Smooth muscle cell (in vitro differentiated cells): ENCODE data around the gene FOXP1. TPM values are rescaled to one million over a fixed set of nuclear protein-coding genes. Genes with fewer than 3 reads are reported as not detected.

Experiments used
- DNase-seq: peaks from one replicate; lab custom pipeline; 2025; ENCODE audit not compliant: unreplicated experiment; lab: John Stamatoyannopoulos, UW
- H2AFZ ChIP-seq: fragments of 200-600 bp; sonication (generic); 2 replicates; pipeline ENCODE4 v1.6.0; 2016; ENCODE audit warnings: antibody characterized with exemption, low read depth, mild to moderate bottlenecking
- H3F3A ChIP-seq: fragments of 200-600 bp; sonication (generic); 2 replicates; pipeline ENCODE4 v1.6.0; 2017; ENCODE audit warnings: antibody characterized with exemption, low read depth
- H3K27ac ChIP-seq: fragments of 200-600 bp; sonication (generic); 2 replicates; pipeline ENCODE4 v1.5.1; 2016; ENCODE audit warnings: low read depth, mild to moderate bottlenecking
- H3K27me3 ChIP-seq: fragments of 200-600 bp; sonication (generic); 2 replicates; pipeline ENCODE4 v1.6.1; 2016; ENCODE audit warnings: low read depth, mild to moderate bottlenecking
- H3K36me3 ChIP-seq: fragments of 200-600 bp; sonication (generic); 2 replicates; pipeline ENCODE4 v1.5.1; 2016; ENCODE audit warnings: low read depth
- H3K4me1 ChIP-seq: fragments of 200-600 bp; sonication (generic); 2 replicates; pipeline ENCODE4 v1.5.1; 2016; ENCODE audit warnings: low read depth
- H3K4me2 ChIP-seq: fragments of 200-600 bp; sonication (generic); 2 replicates; pipeline ENCODE4 v1.6.0; 2016; ENCODE audit warnings: mild to moderate bottlenecking
- H3K4me3 ChIP-seq: fragments of 200-600 bp; sonication (generic); 2 replicates; pipeline ENCODE4 v1.5.1; 2016; ENCODE audit warnings: mild to moderate bottlenecking
- H3K79me2 ChIP-seq: fragments of 200-600 bp; sonication (generic); 2 replicates; pipeline ENCODE4 v1.6.0; 2016; ENCODE audit warnings: low read depth, mild to moderate bottlenecking
- H3K9ac ChIP-seq: fragments of 200-600 bp; sonication (generic); 2 replicates; pipeline ENCODE4 v1.6.0; 2016; ENCODE audit warnings: low read depth
- H3K9me3 ChIP-seq: fragments of 200-600 bp; sonication (generic); replicated peaks from 2 replicates; pipeline ENCODE4 v1.5.1; 2016; ENCODE audit warnings: low read depth
- H4K20me1 ChIP-seq: fragments of 200-600 bp; sonication (generic); 2 replicates; pipeline ENCODE4 v1.6.0; 2016; ENCODE audit warnings: low read depth
- WGBS: methylation state at CpG from one replicate; pipeline ENCODE4 v1.1.7; 2016; ENCODE audit warnings: low lambda C conversion rate; 5-methylcytosine and 5-hydroxymethylcytosine counted together
- polyA plus RNA-seq: library from polyadenylated mRNA; unstranded; fragments of >200 nt; fragmentation: Nextera tagmentation; extraction: Ambion mirVana; gene quantifications from 2 replicates; pipeline ENCODE4 v1.2.1, GENCODE V29; 2016
- total RNA-seq: library from RNA; depleted of rRNA; stranded (reverse); fragments of >200 nt; gene quantifications from 2 replicates; pipeline ENCODE4 v1.2.3, GENCODE V29; 2014
- TF ChIP-seq, protein P1 (sequence below): fragments of 200-600 bp; sonication (generic); IDR thresholded peaks from 2 replicates; pipeline ENCODE4 v1.5.1; 2017; ENCODE audit warnings: borderline replicate concordance, mild to moderate bottlenecking, antibody characterized with exemption; ENCODE audit not compliant: insufficient read depth, poor library complexity, severe bottlenecking

FOXP1 gene
- total and polyA plus RNA-seq, 2 experiments from 2014 or later = 40.9 to 68.0 TPM

GRCh38 chr3:71149959-71150954 lies 433.3 kb downstream of the FOXP1 start:
- no peaks in the 10 kb centered on the region for H3F3A ChIP-seq
- DNase-seq = no peak

DNA sequence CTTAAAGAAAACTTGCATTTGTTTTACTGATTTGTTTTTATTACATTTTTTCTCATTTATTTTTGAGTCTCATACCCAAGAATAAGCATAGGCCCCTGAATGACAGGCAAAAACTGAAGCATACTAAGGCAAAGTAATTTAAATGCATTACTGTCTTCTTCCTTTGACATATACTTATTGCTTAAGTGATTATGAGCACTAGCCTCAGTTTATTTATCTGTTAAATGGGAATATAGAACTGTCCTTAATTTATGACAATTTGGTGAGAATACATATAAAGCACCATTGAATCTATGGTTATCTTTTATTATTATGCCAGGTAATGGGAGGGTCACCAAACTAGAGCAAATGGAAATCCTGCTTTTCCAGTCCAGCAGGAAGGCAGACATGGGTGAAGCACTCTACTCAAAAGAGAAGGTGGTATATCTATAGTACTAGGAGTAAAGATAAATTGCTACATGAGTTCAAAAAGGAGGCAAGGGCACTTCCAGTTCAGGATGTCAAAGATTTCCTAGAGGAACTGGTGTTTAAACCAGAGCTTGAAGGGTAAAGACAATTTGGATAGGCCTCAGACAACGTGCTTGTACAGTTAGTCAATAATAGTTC lies 435.0 kb downstream of the FOXP1 start:
- H3K4me1 ChIP-seq = no peaks in the 10 kb centered on the region
- H3K9me3 ChIP-seq = no peaks in the 10 kb centered on the region
- no peak overlapping the region for H3K4me2 ChIP-seq
- H3K27me3 ChIP-seq = no peaks in the 10 kb centered on the region
- peaks cover 3% of the 10 kb centered on the region for H4K20me1 ChIP-seq
- no peaks in the 10 kb centered on the region for H3K36me3 ChIP-seq
- no peak overlapping the region for H3K4me3 ChIP-seq
- H2AFZ ChIP-seq = no peak overlapping the region
- WGBS = 85% methylated on average over 1 of the region's 1 CpG
- DNase-seq = no peak
- H3K9ac ChIP-seq = no peak overlapping the region
- TF ChIP-seq, protein P1, sequence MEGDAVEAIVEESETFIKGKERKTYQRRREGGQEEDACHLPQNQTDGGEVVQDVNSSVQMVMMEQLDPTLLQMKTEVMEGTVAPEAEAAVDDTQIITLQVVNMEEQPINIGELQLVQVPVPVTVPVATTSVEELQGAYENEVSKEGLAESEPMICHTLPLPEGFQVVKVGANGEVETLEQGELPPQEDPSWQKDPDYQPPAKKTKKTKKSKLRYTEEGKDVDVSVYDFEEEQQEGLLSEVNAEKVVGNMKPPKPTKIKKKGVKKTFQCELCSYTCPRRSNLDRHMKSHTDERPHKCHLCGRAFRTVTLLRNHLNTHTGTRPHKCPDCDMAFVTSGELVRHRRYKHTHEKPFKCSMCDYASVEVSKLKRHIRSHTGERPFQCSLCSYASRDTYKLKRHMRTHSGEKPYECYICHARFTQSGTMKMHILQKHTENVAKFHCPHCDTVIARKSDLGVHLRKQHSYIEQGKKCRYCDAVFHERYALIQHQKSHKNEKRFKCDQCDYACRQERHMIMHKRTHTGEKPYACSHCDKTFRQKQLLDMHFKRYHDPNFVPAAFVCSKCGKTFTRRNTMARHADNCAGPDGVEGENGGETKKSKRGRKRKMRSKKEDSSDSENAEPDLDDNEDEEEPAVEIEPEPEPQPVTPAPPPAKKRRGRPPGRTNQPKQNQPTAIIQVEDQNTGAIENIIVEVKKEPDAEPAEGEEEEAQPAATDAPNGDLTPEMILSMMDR = no peak
- H3K27ac ChIP-seq = no peak overlapping the region
- no peaks in the 10 kb centered on the region for H3K79me2 ChIP-seq
- H3F3A ChIP-seq = no peaks in the 10 kb centered on the region

More at GRCh38 chr3:71149959-71150954, 433.3 kb downstream of the FOXP1 start:
- Histone ChIP-seq H3K27ac (no peak overlapping the region), H3K4me3 (no peak overlapping the region), H3K4me1 (no peaks in the 10 kb centered on the region), H3K36me3 (no peaks in the 10 kb centered on the region), H3K4me2 (peak overlapping the region; percentile 3), H4K20me1 (peaks cover 3% of the 10 kb centered on the region), H2AFZ (no peak overlapping the region), H3K27me3 (no peaks in the 10 kb centered on the region), H3K79me2 (no peaks in the 10 kb centered on the region), H3K9ac (no peak overlapping the region), H3K9me3 (no peaks in the 10 kb centered on the region)
- TF ChIP-seq, protein P1 = no peak
- WGBS = 74% methylated on average over 14 of the region's 14 CpGs

DNA sequence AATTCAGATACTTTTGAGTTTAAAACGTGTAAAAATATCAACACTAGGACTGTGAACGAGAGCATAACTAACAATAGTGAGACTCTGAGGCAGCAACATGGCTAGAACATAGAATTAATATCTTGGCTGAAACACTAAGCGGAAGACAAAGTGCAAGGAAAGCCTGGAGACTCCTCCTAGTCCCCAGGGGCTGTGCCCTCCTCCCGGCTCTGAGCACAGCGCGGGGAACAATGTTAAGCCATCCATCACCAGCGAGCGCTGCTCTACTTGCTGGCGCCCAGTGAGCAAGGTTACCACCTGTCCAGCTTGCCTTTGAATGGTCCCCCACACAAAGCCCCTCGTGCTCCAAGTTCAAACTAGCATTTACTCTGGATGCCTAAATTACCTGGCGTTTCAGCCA lies 436.9 kb downstream of the FOXP1 start:
- no peaks in the 10 kb centered on the region for H3K36me3 ChIP-seq
- no peaks in the 10 kb centered on the region for H3K79me2 ChIP-seq
- H4K20me1 ChIP-seq = no peaks in the 10 kb centered on the region
- no peak for DNase-seq
- no peaks in the 10 kb centered on the region for H3F3A ChIP-seq
- no peaks in the 10 kb centered on the region for H3K27me3 ChIP-seq
- H2AFZ ChIP-seq = no peak overlapping the region
- 86% methylated on average over 11 of the region's 11 CpGs for WGBS
- no peaks in the 10 kb centered on the region for H3K4me1 ChIP-seq
- H3K4me3 ChIP-seq = no peak overlapping the region
- H3K27ac ChIP-seq = no peak overlapping the region
- no peaks in the 10 kb centered on the region for H3K9me3 ChIP-seq
- TF ChIP-seq, protein P1 = no peak
- H3K9ac ChIP-seq = no peak overlapping the region
- H3K4me2 ChIP-seq = no peak overlapping the region
